ENCODE measurements around the gene BRWD1.
"Not testable (repeated sequence)": the region's sequence is repeated elsewhere in the genome, so short reads cannot be mapped to it uniquely, and the experiment has no call there.

The BRWD1 gene

DNA sequence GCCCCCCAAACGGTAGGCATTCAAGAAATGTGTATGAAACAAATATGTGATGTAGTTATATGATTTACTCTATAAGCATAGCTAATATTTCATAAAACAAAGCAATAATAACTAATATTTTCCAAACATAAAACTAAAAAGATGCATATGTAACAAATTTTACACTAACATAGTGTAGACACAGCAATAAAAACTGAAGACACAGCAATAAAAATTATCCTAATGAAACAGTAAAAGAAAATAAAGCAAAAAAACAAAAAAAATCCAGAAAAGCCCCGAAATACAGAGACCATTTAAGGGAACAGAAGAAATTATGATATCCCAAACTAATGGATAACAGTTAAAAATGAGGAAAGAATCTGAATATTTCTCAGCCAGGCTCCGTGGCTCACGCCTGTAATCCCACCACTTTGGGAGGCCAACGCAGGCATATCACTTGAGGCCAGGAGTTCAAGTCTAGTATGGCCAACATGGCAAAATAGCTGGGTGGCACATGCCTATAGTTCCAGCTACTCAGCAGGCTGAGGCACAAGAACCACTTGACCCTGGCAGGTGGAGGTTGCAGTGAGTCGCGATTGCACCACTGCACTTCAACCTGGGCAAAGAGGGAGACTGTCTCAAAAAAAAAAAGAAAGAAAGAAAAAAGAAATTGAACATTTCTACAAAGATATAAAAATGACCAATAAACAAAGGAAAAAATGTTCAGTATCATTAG lies 92.0 kb downstream of the BRWD1 start:
- Histone ChIP-seq H2AFZ (ENCODE audit: low read depth, low read length) (no peak overlapping the region), H3K36me3 (ENCODE audit: insufficient read depth, low read length) (peaks cover 63% of the 10 kb centered on the region), H3K4me3 (ENCODE audit: low read length) (no peak overlapping the region), H3K27me3 (ENCODE audit: insufficient read depth, low read length) (no peaks in the 10 kb centered on the region), H3K4me1 (ENCODE audit: insufficient read depth, low read length) (no peaks in the 10 kb centered on the region), H3K9me3 (ENCODE audit: low read length) (no peaks in the 10 kb centered on the region)

DNA sequence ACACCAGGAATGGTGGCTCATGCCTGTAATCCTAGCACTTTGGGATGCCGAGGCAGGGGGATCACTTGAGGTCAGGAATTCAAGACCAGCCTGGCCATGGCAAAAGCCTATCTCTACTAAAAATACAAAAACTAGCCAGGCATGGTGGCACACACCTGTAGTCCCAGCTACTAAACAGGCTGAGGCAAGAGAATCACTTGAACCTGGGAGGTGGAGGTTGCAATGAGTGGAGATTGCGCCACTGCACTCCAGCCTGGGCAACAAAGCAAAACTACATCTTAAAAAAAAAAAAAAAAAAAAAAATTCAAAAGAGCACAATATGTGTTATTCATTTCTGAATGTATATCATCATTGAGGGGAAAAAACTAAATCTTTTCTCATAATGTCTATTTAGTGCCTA lies 92.6 kb downstream of the BRWD1 start:
- not testable (repeated sequence) for H3K9me3 ChIP-seq (ENCODE audit: low read length); H3K27me3 ChIP-seq (ENCODE audit: insufficient read depth, low read length)
- peaks cover 65% of the 10 kb centered on the region for H3K36me3 ChIP-seq (ENCODE audit: insufficient read depth, low read length)

DNA sequence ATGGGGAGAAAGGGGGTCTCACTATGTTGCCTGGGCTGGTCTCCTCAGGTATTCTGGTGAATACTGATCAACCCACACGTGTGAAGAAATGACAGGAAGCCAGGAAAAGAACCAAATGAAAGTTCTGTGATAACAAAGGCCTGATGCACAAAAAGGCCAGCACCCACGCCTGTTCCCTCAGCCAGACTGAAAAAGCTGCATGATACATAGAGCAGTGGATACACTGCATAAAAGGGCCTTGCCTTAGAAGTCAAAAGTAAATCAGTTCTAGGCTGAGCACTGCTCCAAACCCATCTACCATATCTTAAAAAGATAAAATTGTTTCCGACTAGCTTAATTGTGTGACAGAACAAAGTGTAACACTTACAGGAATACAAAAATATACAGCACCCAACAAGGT lies 93.3 kb downstream of the BRWD1 start:
- H3K27me3 ChIP-seq (ENCODE audit: insufficient read depth, low read length): no peaks in the 10 kb centered on the region
- H3K4me3 ChIP-seq (ENCODE audit: low read length): no peak overlapping the region
- no peak overlapping the region for H2AFZ ChIP-seq (ENCODE audit: low read depth, low read length)
- H3K9me3 ChIP-seq (ENCODE audit: low read length): no peaks in the 10 kb centered on the region
- H3K36me3 ChIP-seq (ENCODE audit: insufficient read depth, low read length): peaks cover 67% of the 10 kb centered on the region
- no peaks in the 10 kb centered on the region for H3K4me1 ChIP-seq (ENCODE audit: insufficient read depth, low read length)

More for the DNA sequence above, 92.6 kb downstream of the BRWD1 start:
- not testable (repeated sequence) for H3K4me1 ChIP-seq (ENCODE audit: insufficient read depth, low read length); H2AFZ ChIP-seq (ENCODE audit: low read depth, low read length); H3K4me3 ChIP-seq (ENCODE audit: low read length)

GRCh38 chr21:39218082-39218409 lies 95.4 kb downstream of the BRWD1 start:
- Histone ChIP-seq H2AFZ (ENCODE audit: low read depth, low read length) (no peak overlapping the region), H3K9me3 (ENCODE audit: low read length) (no peaks in the 10 kb centered on the region), H3K4me1 (ENCODE audit: insufficient read depth, low read length) (no peaks in the 10 kb centered on the region), H3K4me3 (ENCODE audit: low read length) (no peak overlapping the region), H3K36me3 (ENCODE audit: insufficient read depth, low read length) (peaks cover 59% of the 10 kb centered on the region), H3K27me3 (ENCODE audit: insufficient read depth, low read length) (no peaks in the 10 kb centered on the region)

DNA sequence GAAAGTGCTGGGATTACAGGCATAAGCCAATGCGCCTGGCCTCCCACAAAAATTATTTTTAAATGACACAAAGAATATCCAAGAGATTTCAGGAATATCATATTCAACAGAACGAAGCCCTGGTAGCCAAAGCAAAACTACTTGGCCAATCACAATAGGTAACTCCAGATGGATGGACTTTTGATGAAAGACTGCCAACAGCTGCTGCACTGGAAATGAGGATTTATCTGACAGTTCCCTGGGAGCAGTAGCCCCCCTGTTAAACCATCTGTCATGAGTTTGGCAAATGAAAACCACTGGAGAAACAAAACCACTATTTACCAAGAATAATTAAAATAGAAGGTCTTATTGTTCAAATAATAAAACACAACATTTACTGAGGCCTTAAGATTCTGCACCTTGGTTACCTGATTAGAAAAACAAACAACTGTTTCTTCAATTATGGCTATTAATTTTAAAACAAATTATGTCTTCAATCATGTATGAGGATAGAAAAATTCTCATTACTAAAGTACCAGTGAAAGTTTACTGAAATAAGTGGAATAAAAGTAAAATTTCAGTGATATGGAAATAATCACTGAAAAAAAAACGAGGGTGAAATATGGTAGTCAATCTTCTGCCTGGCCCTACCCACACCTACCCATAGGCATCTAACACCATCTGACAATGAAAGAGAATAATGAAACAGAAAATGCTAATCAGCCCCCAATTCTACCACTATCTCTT lies 95.9 kb downstream of the BRWD1 start:
- peaks cover 59% of the 10 kb centered on the region for H3K36me3 ChIP-seq (ENCODE audit: insufficient read depth, low read length)
- H3K27me3 ChIP-seq (ENCODE audit: insufficient read depth, low read length): no peaks in the 10 kb centered on the region
- H3K9me3 ChIP-seq (ENCODE audit: low read length): no peaks in the 10 kb centered on the region
- H3K4me3 ChIP-seq (ENCODE audit: low read length): no peak overlapping the region
- H3K4me1 ChIP-seq (ENCODE audit: insufficient read depth, low read length): no peaks in the 10 kb centered on the region
- no peak overlapping the region for H2AFZ ChIP-seq (ENCODE audit: low read depth, low read length)

GRCh38 chr21:39216290-39216689 lies 97.1 kb downstream of the BRWD1 start:
- H3K36me3 ChIP-seq (ENCODE audit: insufficient read depth, low read length): peaks cover 62% of the 10 kb centered on the region
- H3K9me3 ChIP-seq (ENCODE audit: low read length): no peaks in the 10 kb centered on the region
- no peak overlapping the region for H2AFZ ChIP-seq (ENCODE audit: low read depth, low read length)
- no peaks in the 10 kb centered on the region for H3K4me1 ChIP-seq (ENCODE audit: insufficient read depth, low read length)
- no peak overlapping the region for H3K4me3 ChIP-seq (ENCODE audit: low read length)
- H3K27me3 ChIP-seq (ENCODE audit: insufficient read depth, low read length): no peaks in the 10 kb centered on the region

- peaks cover 66% of the 10 kb centered on the region for H3K36me3 ChIP-seq (ENCODE audit: insufficient read depth, low read length)
- no peaks in the 10 kb centered on the region for H3K9me3 ChIP-seq (ENCODE audit: low read length)
- H3K4me1 ChIP-seq (ENCODE audit: insufficient read depth, low read length): no peaks in the 10 kb centered on the region
- H3K27me3 ChIP-seq (ENCODE audit: insufficient read depth, low read length): no peaks in the 10 kb centered on the region
- no peak overlapping the region for H2AFZ ChIP-seq (ENCODE audit: low read depth, low read length)
- no peak overlapping the region for H3K4me3 ChIP-seq (ENCODE audit: low read length)
These were observed 98.4 kb downstream of the BRWD1 start for GRCh38 chr21:39215078-39215477.

DNA sequence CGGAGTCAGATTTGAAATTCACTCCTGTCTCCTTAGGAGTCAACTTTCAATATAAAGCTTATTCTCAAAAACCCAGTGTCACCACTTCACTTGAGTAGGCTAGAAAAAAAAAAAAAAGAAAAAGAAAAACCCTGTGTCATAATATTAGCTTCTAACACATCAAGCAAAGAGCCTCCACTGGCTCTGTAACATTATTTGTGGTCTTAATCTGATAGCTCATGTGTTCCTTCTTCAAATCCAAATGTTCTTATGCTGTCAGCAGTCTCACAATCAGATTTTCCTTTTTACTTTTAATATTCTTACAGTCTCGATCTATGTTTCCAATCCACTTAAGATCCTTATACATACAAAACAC lies 104.1 kb downstream of the BRWD1 start:
- Histone ChIP-seq H3K9me3 (ENCODE audit: low read length) (no peaks in the 10 kb centered on the region), H3K36me3 (ENCODE audit: insufficient read depth, low read length) (peaks cover 80% of the 10 kb centered on the region), H2AFZ (ENCODE audit: low read depth, low read length) (no peak overlapping the region), H3K27me3 (ENCODE audit: insufficient read depth, low read length) (no peaks in the 10 kb centered on the region), H3K4me1 (ENCODE audit: insufficient read depth, low read length) (no peaks in the 10 kb centered on the region), H3K4me3 (ENCODE audit: low read length) (no peak overlapping the region)

DNA sequence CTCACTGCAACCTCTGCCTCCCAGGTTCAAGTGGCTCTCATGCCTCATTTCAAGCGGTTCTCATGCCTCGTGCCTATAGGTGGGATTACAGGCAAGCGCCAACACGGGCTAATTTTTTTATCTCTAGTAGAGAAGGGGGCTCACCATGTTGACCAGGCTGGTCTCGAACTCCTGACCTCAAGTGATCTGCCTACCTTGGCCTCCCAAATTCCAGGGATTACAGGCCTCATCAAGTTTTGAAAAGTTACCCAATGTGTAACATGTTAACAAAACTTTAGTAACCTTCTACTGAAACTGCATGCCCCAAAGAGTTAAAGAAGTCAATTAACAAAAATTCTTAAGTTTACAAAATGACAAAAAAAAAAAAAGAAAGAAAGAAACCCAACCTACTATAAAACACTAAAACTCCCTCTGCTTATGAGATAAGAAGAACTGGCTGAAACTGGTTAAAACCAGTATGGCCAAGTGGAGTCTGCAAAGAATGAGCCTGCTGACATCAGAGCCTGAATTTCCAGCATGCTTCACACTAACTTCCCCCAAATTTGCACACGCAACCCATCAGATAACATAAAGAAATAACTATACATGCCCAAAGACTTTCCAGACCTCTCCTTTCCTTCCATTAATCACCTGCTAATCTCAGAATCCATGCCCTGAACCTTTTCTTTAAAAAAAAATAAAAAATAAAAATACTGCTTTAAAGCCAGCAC lies 104.7 kb downstream of the BRWD1 start:
- H2AFZ ChIP-seq (ENCODE audit: low read depth, low read length): no peak overlapping the region
- no peaks in the 10 kb centered on the region for H3K27me3 ChIP-seq (ENCODE audit: insufficient read depth, low read length)
- H3K4me1 ChIP-seq (ENCODE audit: insufficient read depth, low read length): no peaks in the 10 kb centered on the region
- H3K36me3 ChIP-seq (ENCODE audit: insufficient read depth, low read length): peaks cover 82% of the 10 kb centered on the region
- H3K4me3 ChIP-seq (ENCODE audit: low read length): no peak overlapping the region
- H3K9me3 ChIP-seq (ENCODE audit: low read length): no peaks in the 10 kb centered on the region

DNA sequence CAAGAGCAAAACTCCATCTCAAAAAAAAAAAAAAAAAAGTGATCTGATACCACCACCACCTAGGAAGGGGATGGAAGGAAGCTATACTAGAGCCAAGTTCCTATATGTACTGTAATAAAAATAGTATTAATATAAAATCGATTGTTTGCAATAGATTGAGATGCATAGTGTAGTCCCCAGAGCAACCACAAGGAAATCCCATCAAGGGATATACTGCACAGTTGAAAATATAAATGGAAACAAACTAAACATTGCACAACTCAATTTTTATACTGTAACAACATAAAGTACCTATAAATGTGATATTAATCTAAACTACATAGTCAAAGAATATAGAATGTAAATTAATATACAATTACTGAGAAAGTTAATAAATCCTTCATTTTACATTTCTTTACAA lies 109.3 kb downstream of the BRWD1 start:
- Histone ChIP-seq H3K4me3 (ENCODE audit: low read length) (no peak overlapping the region), H3K36me3 (ENCODE audit: insufficient read depth, low read length) (peaks cover 86% of the 10 kb centered on the region), H3K27me3 (ENCODE audit: insufficient read depth, low read length) (no peaks in the 10 kb centered on the region), H3K4me1 (ENCODE audit: insufficient read depth, low read length) (no peaks in the 10 kb centered on the region), H2AFZ (ENCODE audit: low read depth, low read length) (no peak overlapping the region), H3K9me3 (ENCODE audit: low read length) (no peaks in the 10 kb centered on the region)

DNA sequence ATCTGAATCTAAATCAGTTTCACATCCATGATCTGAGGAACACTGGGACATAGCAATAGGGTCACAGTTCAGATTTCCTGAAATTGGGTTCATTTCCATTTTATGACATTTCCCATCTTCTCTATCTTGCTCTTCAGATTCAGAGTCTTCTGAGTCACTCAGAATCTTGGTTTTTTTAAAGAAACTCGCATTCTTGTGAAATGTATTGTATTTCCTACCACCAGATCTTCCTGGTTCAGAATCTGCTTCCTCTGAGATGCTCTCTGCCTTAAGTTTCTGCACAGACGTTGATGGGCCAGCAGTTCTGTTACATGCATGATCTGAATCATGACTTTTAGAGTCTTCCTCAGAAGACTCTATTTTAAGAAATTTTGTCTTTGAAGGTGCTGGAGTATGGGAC lies 114.6 kb downstream of the BRWD1 start:
- Histone ChIP-seq H3K9me3 (ENCODE audit: low read length) (no peaks in the 10 kb centered on the region), H3K36me3 (ENCODE audit: insufficient read depth, low read length) (peaks cover 91% of the 10 kb centered on the region), H3K4me1 (ENCODE audit: insufficient read depth, low read length) (no peaks in the 10 kb centered on the region), H3K27me3 (ENCODE audit: insufficient read depth, low read length) (no peaks in the 10 kb centered on the region), H2AFZ (ENCODE audit: low read depth, low read length) (no peak overlapping the region), H3K4me3 (ENCODE audit: low read length) (no peak overlapping the region)

DNA sequence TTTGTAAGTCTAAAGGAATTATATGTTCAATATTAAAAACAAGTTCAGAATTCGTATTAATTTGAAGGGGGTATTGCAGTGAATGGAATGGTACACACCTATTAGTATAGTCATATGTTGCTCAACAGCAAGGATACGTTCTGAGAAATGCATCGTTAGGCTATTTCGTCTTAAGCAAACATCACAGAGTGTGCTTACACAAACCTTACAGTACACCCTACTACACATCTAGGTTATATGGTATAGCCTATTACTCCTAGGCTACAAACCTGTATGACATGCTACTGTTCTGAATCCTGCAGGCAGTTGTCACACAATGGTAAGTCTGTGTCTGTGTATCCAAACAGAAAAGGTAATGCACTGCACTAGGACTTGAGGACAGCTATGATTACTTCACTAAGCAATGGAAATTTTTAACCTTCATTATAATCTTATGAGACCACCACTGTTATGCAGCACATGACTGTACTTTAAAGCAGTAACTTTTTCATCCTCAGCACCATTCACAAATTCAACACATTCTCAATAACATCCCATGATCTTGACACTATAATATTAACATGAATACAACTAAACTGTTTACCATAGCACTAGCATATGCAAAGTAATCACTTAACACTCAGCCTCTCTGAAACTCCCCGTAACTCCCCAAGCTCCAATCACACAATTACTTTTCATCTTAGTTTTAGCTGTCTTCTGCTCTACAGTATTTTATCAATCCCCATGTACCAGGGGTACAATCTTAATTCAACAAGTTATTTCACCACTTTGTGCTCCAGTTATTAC lies 115.8 kb downstream of the BRWD1 start:
- H3K36me3 ChIP-seq (ENCODE audit: insufficient read depth, low read length): peaks cover 89% of the 10 kb centered on the region
- H3K27me3 ChIP-seq (ENCODE audit: insufficient read depth, low read length): no peaks in the 10 kb centered on the region

GRCh38 chr21:39196838-39197237 lies 116.6 kb downstream of the BRWD1 start:
- Histone ChIP-seq H3K27me3 (ENCODE audit: insufficient read depth, low read length) (no peaks in the 10 kb centered on the region), H3K4me1 (ENCODE audit: insufficient read depth, low read length) (no peaks in the 10 kb centered on the region), H2AFZ (ENCODE audit: low read depth, low read length) (no peak overlapping the region), H3K4me3 (ENCODE audit: low read length) (no peak overlapping the region), H3K9me3 (ENCODE audit: low read length) (no peaks in the 10 kb centered on the region), H3K36me3 (ENCODE audit: insufficient read depth, low read length) (peaks cover 86% of the 10 kb centered on the region)

More for the DNA sequence above, 115.8 kb downstream of the BRWD1 start:
- Histone ChIP-seq H2AFZ (ENCODE audit: low read depth, low read length) (no peak overlapping the region), H3K4me3 (ENCODE audit: low read length) (no peak overlapping the region), H3K9me3 (ENCODE audit: low read length) (no peaks in the 10 kb centered on the region), H3K4me1 (ENCODE audit: insufficient read depth, low read length) (no peaks in the 10 kb centered on the region)
